K562 (cell line): ENCODE results near the gene TSHZ1.

Source experiments
- ELF4 ChIP-seq: fragments of 450-650 bp; formaldehyde crosslinking; IDR thresholded peaks from 2 replicates; pipeline ENCODE4 v1.4.0; 2022; ENCODE audit warnings: missing genetic modification characterization
- EZH2 ChIP-seq: IDR thresholded peaks from 2 replicates; pipeline ENCODE4 v1.6.1; 2012; ENCODE audit warnings: low read depth, mild to moderate bottlenecking, inconsistent platforms, low read length, borderline replicate concordance
- MTF1 ChIP-seq: fragments of 250-450 bp; sonication (Bioruptor Pico); IDR thresholded peaks from 2 replicates; pipeline ENCODE4 v1.9.0; 2021; ENCODE audit warnings: moderate library complexity, mild to moderate bottlenecking, inconsistent platforms, borderline replicate concordance
- NR2F6 ChIP-seq: fragments of 450-650 bp; formaldehyde crosslinking; IDR thresholded peaks from 2 replicates; pipeline ENCODE4 v1.4.0; 2020; ENCODE audit warnings: mild to moderate bottlenecking
- PHF20 ChIP-seq: fragments of 450-650 bp; IDR thresholded peaks from 2 replicates; pipeline ENCODE4 v1.6.1; 2018; ENCODE audit not compliant: partially characterized antibody
- RAD21 ChIP-seq, 2 experiments: fragments of 250-450 bp in 1 of 2; fragments of 450-650 bp in 1 of 2; sonication (Bioruptor Pico) in 1 of 2; formaldehyde crosslinking in 1 of 2; IDR thresholded peaks in 1 of 2; conservative IDR thresholded peaks in 1 of 2; 2 replicates each; pipeline versions ENCODE4 v1.4.0 to v1.8.0; 2020 to 2022; ENCODE audit warnings: mild to moderate bottlenecking in 2 of 2, moderate library complexity in 1 of 2
- TBP ChIP-seq: optimal IDR thresholded peaks from 2 replicates; pipeline ENCODE3; 2011; ENCODE audit warnings: low read depth, low read length, improper control_type of control experiment
- TCF7 ChIP-seq: sonication (generic); IDR thresholded peaks from 2 replicates; pipeline ENCODE4 v1.6.1; 2016; ENCODE audit warnings: antibody characterized with exemption, borderline replicate concordance
- XRCC5 ChIP-seq: fragments of 200-400 bp; formaldehyde crosslinking; IDR thresholded peaks from 2 replicates; pipeline ENCODE4 v1.6.1; 2017; ENCODE audit warnings: low read depth, mild to moderate bottlenecking, low read length
- ZBED1 ChIP-seq: IDR thresholded peaks from 2 replicates; pipeline ENCODE4 v1.6.1; 2014
- ZC3H8 ChIP-seq: fragments of 450-650 bp; IDR thresholded peaks from 2 replicates; pipeline ENCODE4 v1.6.1; 2017
- ZNF707 ChIP-seq: fragments of 250-450 bp; sonication (Bioruptor Pico); conservative IDR thresholded peaks from 2 replicates; pipeline ENCODE4 v1.8.0; 2022; ENCODE audit warnings: inconsistent platforms, mild to moderate bottlenecking, moderate library complexity

DNA sequence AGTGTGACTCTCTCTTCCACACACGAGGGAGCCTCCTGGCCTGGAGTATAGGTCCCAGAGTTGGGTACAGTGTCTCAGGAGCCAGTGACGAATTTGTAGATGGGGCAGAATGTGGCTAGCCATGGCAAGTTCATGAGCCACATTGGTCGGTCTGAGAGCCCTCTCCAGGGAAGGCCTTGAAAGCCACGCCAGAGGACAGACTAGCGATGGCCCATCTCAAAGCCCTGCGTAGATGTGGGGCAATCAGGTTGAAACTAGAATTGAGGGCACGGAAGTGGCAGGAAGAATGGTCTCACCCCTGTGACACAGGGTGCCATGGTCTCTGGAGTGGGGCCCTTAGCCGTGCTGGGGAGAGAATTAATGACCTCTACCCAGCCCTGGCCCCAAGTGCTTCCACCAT, 106.2 kb downstream of the TSHZ1 start:
- TF ChIP-seq ZBED1, result no peak
- no peak for TF ChIP-seq ZC3H8
- no peak for TF ChIP-seq RAD21 (CRISPR knock-in tag; conservative IDR thresholded peaks at IDR 0.05 in 1 of 2, IDR thresholded peaks at IDR 0.05 in 1 of 2)
- TF ChIP-seq NR2F6 (CRISPR knock-in tag), result no peak
- no peak for TF ChIP-seq EZH2
- TF ChIP-seq TCF7, result no peak
- TF ChIP-seq MTF1, result no peak
- no peak for TF ChIP-seq ZNF707
- TF ChIP-seq XRCC5, result no peak
- TF ChIP-seq TBP, result no peak
- TF ChIP-seq ELF4 (CRISPR knock-in tag), result no peak
- no peak for TF ChIP-seq PHF20
